Measurements from ENCODE around the gene SSH3. TPM values are rescaled to one million over a fixed set of nuclear protein-coding genes. Genes with fewer than 3 reads are reported as not detected.

The SSH3 gene
- total and polyA plus RNA-seq, 2 of the 8 experiments (the other 6 are each of a cell fraction or from before 2014, with no cell fraction given), result 16.9 to 19.8 TPM

GRCh38 chr11:67291481-67292381 is 11.6 kb upstream of the SSH3 start (continued):
- TF ChIP-seq USF2 (IDR thresholded peaks at IDR 0.05; ENCODE audit: low read length) (no peak), CEBPB (IDR thresholded peaks at IDR 0.05; ENCODE audit: low read depth, low read length) (no peak), POLR2AphosphoS5 (IDR thresholded peaks at IDR 0.05; ENCODE audit: low read depth, low read length) (no peak), ATF2 (IDR thresholded peaks at IDR 0.05; ENCODE audit: low read length) (no peak), HDAC6 (IDR thresholded peaks at IDR 0.05; ENCODE audit: low read depth, low read length) (no peak), HDAC2 (IDR thresholded peaks at IDR 0.05; ENCODE audit: borderline replicate concordance in 1 of 2, low read depth in 2 of 2, low read length in 2 of 2) (no peak), EP300 (IDR thresholded peaks at IDR 0.05; ENCODE audit: borderline replicate concordance in 1 of 2, low read depth in 2 of 2, low read length in 2 of 2) (no peak), RXRA (IDR thresholded peaks at IDR 0.05; ENCODE audit: insufficient read depth, low read depth, low read length) (no peak), PHF8 (conservative IDR thresholded peaks at IDR 0.05; ENCODE audit: low read depth, low read length) (no peak)
